GM19025 (cell line): ENCODE measurements around the gene DDAH1.

Experiments used
- ATAC-seq: cut with Tn5 transposase; IDR thresholded peaks from one replicate; pipeline ENCODE4 v1.9.1; 2021; ENCODE audit warnings: mild to moderate bottlenecking, low read depth, moderate library complexity; ENCODE audit not compliant: unreplicated experiment

The DDAH1 gene

DNA sequence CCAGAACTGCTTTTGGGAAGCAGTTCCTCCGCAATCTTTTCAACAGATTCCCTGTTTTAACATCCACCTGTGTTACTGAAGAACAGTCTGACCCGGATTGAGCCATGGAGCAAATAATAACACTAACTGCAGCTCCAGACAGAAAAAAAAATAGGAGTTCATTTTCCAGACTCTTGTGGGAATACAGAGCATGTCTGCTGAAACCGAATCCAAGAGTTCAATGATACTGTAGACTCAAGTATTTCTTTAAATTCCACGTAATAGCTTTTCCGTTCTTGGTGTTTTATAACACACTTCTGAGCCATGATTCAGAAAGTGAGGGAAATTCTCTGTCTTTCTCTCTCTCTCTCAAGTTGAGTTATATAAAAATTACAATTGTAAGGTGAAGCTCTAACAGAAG, 60.6 kb downstream of the DDAH1 start:
- ATAC-seq = no peak

DNA sequence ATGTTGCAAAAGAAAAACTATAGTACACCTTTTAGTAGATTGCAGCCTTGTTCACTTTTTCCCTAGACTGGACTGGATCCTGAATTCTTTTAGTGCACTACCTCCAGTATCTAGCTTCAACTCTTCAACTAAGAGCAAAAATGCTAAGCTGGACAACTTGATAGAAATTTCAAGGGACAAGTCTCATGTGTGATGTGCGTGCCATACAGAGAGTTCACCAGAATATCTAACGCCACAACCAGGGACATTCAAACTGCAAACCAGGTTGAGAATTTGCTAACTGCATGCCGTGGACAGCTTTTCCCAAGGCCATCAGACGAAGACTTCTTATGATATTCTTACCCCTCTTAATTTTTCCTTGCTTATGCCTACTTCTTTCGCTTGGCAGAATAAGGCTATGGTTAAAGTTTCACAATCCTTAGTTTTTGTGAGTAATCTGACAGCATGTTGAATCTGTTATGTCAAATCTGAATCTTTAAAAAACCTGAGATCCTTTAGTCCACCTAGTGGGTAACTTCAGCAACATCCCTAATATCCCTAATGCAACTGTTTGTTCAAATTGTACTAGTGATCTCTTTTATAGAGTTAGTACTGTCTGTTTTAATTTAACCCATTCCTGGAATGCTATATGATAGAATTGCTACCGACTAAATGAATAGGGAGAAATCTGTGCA, 66.4 kb downstream of the DDAH1 start:
- no peak for ATAC-seq

GRCh38 chr1:85397490-85398032, 67.4 kb downstream of the DDAH1 start:
- ATAC-seq = no peak

GRCh38 chr1:85396194-85396593, 68.8 kb downstream of the DDAH1 start:
- no peak for ATAC-seq

DNA sequence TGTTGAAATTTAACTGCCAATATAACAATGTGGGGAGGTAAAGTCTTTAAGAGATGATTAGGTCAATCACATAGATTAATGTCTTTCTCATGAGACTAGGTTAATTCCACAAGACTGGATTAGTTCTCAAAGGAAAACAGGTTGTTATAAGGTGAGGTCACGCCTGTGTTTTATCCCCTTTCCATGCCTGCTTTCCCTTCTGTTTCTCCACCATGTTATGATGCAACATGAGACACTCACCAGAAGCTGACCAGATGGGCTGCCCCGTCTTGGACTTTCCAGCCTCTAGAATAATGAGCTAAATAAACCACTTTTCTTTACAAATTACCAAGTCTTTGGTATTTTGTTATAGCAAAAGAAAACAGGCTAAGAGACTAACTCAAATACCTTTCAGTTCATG, 70.8 kb downstream of the DDAH1 start:
- no peak for ATAC-seq

GRCh38 chr1:85393490-85393889, 71.5 kb downstream of the DDAH1 start:
- ATAC-seq = no peak

- no peak for ATAC-seq
Measured at GRCh38 chr1:85388416-85388815, 76.5 kb downstream of the DDAH1 start.

DNA sequence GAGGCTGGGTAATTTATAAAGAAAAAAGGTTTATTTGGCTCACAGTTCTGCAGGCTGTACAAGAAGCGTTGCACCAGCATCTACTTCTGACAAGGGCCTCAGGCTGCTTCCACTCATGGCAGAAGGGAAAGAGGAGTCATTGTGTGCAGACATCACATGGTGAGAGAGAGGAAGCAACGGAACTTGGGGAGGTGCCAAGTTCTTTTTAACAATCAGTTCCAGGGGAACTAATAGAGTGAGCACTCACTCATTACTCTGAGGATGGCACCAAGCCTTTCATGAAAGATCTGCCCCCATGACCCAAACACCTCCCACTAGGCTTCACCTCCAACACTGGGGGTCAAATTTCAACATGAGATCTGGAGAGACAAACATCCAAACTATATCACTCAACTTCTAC, 77.2 kb downstream of the DDAH1 start:
- ATAC-seq = no peak

GRCh38 chr1:85386068-85386722, 78.8 kb downstream of the DDAH1 start:
- no peak for ATAC-seq

- ATAC-seq = no peak
Measured at GRCh38 chr1:85379203-85380136, 85.5 kb downstream of the DDAH1 start.

- ATAC-seq = no peak
Measured at GRCh38 chr1:85378534-85378933, 86.4 kb downstream of the DDAH1 start.

DNA sequence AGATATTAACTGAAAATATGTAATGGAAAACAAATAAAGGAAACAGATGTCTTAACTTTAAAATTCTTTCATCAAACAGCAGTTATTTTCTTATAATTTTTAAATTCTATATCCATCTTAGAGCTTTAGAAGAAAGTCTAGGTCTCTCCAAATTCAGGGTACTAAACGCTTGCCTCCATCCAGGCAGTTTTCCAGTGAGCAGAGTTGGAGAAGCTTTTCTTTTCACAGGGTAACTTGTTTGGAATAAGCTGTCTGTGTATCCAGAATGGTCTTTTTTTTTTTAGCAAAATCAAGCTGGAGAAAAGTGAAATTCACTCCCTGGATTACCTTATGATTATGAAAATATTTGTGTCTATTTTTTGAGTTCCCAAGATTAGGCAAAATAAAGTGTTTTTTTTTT, 88.6 kb downstream of the DDAH1 start:
- ATAC-seq = no peak

DNA sequence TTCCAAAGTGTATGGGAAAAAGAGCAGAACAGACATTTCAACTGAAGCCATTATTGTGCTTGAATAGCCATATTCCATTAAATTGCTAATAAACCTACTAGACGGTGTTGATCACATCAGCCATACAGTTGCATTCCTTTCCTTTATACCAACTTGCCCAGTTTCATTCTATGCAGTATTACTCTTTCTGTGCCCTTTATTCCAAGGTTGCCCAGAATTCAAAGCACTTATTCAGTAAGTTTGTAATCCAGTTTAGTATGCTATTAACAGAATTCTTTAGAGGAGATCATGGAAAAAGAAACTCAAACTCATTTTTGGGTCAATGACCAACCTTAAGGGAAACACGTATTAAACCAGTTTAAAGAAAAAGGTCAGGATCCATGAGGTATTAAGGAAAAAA, 89.5 kb downstream of the DDAH1 start:
- no peak for ATAC-seq

GRCh38 chr1:85374160-85374559, 90.8 kb downstream of the DDAH1 start:
- ATAC-seq = no peak

GRCh38 chr1:85373378-85373708, 91.6 kb downstream of the DDAH1 start:
- no peak for ATAC-seq

- no peak for ATAC-seq
Measured at GRCh38 chr1:85372683-85373377, 92.1 kb downstream of the DDAH1 start.

GRCh38 chr1:85371021-85371420, 93.9 kb downstream of the DDAH1 start:
- no peak for ATAC-seq

DNA sequence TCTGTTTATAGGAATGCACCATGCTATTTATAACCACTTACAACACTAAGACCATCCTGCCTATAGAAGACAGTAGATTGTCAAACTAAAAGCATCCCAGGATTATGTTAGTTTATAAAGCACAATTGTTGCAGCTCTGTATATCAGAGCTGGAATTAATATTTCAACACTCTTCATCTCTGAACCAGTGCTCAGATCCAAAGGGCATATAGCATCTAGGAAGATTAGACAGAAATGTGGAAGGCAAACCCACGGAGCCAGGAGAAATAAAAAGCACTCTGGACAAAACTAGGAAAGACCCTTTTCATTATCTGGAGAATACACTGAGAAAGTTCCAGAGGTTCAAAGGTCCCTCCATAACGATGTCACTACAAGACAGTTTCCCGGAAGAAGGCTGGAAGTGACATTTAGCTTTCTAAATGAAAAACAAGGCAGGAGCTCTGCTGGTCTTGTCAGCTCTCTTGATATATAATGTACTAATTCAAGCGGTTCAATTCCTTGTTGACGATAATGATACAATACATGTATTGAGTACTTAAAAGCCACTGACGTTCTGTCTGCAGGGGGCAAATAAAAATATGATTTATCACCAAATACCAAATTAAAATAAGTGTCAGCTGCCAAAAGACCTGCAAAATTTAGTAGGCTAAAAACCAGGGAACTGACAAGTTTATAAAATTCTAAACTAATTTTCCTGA, 96.7 kb downstream of the DDAH1 start:
- no peak for ATAC-seq

DNA sequence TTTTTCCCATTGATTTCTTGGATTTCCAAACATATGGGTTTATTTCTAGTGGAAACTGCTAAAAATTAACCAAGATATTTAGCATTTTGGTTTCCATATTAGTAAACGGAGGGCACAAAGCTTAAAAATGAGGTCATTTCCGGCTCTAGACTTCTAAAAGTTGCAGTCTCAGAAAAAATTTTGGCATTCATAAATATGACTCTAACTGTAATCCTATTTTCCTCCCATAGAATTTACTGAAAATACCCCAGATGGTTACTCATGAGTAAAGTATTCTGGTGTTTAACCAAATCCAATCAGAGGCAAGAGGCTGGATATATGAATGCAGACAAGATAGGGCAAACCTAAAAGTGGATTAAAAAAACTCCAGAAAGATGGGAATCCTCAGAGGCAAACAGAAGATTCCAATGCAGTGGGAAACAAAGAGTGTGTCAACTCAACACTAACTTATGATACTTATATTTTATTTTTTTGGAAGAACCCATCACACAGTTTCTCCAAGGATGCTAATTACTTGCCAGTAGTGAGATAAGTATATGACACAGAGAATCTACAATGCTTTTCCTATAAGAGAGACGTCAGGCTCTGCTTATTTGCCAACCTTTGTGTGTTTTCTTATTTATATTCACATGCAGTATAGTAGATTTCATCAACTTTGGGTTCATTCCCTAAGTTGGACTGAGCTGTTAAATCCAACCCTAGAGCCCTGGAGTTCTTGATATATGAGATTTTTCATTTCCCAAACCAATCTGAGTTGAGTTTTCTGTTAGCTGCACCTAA, 98.4 kb downstream of the DDAH1 start:
- ATAC-seq = no peak
